ENCODE results near the gene LRRC10B.

GRCh38 chr11:61494381-61494961 is 14.1 kb upstream of the LRRC10B start:
- TF ChIP-seq CTCF (IDR thresholded peaks at IDR 0.05) (no peak), POLR2A (IDR thresholded peaks at IDR 0.05) (no peak)

Measured in thyroid gland (tissue), 4 donors.